TTC549 (cell line): Measurements from ENCODE around the gene PTPRD.

Experiments used
- FAIRE-seq: peaks from 2 replicates; lab custom pipeline; 2012; peaks lifted over from hg19 to GRCh38; lab: Jason Lieb, UNC

The PTPRD gene

DNA sequence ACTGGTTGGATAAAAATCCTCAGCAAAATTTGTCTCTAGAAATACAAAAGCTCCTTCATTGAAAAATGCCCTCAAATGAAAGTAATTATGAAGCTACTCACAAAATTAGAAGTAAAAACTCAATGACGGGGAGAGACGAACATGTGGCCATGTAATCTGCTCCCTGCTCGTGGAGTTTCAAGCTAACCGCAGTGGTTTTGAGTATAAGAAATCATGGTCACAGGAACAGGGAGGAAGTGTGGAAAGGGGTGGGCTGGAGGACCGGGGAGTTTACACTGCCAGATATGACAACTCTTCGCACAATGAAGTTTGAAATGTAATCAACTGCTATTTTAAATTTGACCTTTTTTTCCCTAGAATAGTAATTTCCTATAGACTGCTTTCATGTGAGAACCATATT lies 2047.8 kb downstream of the PTPRD start:
- no peak for FAIRE-seq

DNA sequence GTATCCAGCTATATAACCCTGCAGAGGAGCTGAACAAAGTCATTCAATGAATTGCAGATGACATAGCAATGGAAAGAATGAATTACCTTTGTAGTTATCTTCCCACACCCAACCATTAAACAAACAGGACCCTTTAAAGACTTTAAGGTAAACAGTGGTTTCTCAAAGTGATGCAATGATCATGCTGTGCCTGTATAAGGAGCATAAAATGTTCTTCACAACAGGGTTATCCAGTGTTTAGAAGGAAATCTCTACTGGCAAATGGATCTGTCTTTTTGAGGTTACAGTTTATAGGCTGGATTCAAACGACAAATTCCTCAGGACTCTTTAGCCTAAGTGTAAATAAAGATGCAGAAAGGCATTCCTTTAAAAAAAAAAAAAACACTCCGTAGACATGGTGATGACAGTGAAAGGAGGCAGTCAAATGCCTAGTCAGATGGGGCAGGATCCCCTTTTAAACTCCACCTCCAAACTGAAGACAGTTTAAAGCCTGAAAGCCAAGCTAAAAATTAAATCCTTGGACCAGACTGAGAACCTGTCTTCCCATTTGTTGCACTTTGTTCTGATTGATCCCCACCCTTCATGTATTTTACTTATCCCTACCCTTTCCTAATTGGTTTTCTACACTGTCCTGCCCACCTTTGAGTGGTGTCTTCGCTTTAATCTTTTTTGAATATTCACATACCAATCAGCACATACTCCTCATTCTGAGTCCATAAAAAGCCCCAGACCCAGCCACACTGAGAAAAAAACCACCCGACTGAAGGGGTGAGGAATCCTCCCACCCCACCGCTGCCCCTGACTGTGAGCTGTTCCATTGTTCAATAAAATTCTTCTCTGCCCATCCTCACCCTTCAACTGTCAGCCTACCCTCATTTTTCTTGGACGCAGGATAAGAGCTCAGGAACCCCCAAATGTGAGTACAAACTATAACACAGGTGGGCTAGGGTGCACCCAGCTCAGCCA lies 2052.0 kb downstream of the PTPRD start:
- no peak for FAIRE-seq

DNA sequence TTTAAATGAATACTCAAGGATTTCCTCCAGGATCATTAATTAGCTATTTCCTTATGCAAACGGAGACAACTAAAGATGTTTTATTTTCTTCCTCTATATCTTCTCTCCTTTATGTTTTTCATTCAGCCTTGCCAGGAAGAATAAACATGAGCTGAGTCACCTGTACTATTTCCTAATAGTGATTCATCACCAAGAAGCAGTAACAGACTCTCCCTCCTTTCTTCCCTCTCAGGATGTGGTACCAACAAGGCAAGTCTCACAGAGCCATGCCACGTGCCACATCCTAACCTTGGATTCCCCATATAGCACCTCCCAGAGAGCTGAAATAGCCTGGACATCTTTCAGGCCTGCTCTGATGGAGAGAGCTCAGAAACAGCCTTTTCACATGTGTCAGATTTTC lies 2054.6 kb downstream of the PTPRD start:
- FAIRE-seq: no peak

DNA sequence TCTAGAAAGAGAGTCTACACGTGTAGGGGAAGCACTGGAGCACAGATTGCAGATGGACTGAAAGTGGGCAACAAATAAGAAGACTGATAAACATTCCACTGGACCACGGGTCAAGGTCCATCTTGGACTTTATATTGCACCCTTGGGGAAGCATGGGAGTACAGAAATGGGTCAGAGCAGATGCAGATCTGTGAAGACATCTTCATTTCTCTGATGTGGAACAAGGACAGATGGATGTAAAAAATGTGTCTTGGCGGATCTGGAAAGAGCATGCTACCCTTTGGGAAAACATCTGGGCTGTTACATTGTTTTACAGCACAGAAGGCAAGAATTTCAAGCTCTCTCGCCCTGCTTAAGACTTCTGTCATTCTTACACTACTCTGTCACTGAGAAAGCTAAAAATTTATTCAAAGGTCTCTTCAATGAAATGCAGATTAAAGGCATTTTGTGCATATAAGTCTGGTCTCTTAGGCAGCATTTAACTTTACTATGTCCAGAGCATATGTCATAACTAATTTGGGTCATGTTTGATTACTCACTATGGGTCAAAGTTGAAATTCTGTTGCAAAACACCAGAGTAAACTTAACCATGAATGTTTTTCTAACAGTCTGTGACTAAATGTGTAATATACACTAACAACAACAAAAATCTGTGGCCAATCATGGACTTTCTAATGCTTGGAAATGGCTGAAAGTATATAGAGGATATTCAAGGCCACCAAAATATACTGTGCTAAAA lies 2056.9 kb downstream of the PTPRD start:
- FAIRE-seq: no peak

DNA sequence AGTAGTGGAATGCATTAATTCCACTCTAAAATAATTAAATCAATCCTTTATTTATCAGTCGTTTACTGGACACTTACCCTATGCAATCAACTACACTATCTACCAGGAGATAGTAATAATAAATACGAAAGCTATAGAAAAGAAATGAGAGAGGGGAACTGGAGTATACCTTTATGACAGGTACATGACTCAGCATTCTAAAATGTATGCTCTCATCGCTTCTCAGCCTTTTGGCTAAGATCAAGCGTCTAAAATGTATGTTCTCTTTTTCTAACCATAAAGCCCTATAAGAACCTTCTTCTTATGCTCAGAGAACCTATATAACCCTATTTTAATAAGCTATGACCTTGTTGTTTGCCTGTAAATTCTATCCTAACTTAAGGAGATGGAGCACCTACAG lies 2059.4 kb downstream of the PTPRD start:
- FAIRE-seq: no peak

DNA sequence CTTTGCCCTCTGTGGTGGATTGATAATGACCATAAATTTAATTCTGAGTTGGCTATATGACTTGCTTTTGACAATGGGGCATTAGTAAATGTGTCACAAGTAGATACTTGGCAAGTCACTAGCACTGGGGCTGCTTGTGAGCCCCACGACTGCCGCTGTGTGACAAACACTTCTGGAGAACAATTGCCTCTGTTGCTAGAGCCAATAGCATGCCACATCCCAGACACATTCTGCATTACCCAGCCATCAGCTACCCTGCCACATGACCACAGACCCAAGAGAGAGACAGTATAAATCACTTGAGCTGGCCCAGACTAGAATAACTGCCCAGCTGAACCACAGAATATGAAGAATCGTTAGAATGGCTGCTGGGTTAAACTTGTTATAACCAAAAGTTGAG lies 2060.1 kb downstream of the PTPRD start:
- FAIRE-seq: no peak

DNA sequence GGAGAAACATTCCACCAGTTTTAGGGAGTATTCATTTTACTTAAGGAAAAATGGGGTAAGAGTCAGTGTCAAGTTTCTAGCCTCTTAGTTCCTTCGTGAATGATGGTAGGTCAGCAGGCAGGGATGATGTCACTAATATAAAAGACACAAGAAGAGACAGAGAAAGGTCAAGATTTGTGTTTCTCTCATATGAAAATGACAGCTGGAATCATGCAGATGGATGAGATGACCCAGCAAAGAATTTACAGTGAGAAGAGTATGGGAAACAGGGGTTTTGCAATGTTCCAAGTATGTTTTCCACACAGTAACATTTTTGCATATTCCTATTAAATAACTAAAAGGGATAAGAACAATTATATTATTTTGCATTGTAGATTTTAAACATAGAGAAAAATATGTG lies 2063.6 kb downstream of the PTPRD start:
- no peak for FAIRE-seq

DNA sequence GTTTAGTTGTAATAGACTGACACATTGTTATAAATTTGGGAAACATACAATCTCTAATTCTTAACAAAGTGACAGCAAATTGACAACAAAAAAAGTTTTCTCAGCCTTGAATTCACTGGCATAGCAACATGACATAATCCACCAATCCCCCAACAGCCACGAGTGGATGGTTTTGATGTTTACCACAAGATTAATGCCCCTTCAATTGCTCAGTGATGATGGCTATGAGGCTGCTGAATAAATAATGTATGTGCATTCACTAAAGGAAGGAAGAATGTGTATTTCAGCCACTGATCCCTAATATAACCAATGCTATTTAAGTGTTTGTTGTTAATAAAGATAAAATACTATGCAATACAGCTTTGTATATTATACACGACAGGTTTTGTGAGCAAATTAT lies 2069.6 kb downstream of the PTPRD start:
- FAIRE-seq: no peak

DNA sequence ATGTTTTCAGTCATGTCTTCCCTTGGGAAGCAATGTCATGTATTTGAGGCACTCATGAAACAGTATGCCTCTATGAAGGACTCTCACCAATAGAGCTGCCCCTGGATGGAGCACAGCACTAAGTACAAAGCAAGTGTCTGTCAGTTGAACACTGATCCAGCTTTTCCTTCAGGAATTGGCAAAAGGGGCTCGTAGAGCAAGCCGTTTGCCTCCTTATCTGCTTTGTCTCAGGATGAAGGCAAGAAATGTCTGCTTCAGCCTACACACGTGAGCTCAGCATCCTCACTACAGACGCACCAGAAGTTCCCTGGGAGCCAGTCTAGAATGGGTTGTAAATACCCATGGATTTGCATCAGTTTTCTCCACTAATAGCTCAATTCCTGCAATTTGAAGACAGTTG lies 2070.3 kb downstream of the PTPRD start:
- FAIRE-seq: no peak

DNA sequence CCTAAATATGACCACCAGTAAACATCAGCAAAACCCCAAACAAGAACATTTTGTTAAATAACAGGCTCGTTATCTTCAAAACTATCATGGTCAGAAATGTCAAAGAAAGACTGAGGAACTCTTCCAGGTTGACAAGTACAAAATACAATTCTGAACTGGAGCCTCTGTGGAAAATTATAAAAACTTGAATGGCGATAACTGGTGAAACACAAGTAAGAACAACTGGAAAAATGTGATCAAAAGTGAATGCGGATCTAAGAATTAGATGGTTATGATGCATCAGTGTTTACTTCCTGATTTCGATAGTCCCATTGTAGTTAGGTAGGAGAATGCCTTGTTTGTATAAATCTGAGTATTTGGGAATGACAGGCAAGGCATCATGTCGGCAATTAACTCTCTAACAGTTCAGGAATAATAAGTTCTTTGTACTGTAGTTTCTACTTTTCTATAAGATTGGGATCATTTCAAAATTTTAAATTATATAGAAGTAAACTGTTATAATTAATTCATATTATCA lies 2073.1 kb downstream of the PTPRD start:
- FAIRE-seq: no peak

DNA sequence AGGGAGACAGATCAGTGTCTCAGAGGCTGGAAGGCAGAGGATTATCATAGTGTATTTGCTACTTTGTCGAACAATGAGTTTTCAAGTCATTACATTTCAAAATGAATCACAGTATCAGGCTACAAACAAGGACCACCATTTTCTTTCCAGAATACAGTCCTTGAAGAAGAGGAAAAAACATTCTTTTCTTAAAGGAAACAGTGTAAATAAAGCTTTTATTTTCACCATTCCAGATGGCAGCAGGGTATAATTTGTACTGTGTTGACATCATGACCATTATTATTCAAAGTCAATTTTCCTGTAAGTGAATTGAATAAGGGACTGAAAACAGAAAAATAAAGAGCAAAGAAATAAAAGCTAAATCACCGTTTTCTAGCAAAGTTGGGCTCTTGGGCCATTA lies 2076.0 kb downstream of the PTPRD start:
- FAIRE-seq: no peak

DNA sequence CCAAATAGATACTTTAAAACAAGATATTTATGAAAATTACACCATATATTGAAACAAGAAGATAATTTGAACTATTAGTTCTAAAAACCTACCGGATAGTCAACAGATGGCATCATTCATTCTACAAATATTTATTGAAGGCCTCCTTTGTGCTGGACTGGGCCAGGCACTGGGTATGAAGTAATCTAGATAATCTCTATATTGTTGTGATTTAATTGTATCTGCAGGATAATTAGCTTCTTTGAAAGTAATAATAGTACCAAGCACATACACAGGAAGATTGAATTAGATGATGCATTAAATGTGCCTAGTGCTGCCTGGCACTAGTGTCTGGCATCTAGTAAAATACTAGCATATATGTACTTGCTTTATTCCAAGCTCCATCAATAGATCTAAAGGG lies 2078.0 kb downstream of the PTPRD start:
- FAIRE-seq: no peak

DNA sequence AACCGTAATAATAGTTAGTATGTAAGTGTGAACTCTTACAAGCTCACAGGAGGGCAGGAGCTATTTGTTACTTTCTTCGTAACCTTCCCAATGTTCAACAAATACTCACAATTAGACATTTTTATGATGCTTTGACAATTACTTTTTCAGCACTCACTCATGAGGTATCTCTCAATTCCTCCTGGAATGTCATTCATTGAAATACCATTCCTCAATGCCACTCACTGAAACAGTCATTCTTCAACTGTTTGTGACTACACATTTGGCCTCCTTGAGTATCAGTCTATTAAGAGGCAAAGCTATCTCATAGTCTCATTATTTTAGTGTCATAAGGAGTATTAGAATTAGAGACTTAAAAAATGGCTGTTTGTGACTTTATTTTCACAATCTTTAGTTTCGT lies 2079.1 kb downstream of the PTPRD start:
- FAIRE-seq: no peak

DNA sequence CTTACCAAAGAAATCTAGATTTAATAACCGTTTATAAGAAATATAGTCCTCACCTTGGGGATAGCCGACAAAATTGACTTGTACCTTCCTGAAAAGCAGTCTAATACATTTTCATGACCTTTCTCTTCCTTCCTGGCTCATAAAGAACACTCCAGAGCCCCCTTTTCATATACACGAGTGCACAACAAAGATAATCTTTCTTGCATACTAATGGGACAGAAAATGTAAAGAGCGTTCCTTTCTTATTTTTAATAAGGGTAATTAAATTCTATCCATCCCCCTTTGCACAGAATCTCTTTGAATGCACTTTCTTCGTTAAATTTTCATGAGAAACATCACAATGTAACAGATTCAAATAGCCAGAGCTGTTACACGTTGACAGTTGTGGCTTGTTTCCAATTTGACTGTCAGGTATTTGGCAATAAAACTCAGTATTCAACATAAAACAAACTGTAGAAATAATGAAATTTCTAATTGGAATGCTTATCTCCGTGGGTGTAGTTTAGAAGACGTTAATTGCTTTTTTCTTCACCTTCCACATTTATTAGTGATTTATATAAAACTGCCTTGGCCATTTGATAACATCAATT lies 2080.9 kb downstream of the PTPRD start:
- no peak for FAIRE-seq

DNA sequence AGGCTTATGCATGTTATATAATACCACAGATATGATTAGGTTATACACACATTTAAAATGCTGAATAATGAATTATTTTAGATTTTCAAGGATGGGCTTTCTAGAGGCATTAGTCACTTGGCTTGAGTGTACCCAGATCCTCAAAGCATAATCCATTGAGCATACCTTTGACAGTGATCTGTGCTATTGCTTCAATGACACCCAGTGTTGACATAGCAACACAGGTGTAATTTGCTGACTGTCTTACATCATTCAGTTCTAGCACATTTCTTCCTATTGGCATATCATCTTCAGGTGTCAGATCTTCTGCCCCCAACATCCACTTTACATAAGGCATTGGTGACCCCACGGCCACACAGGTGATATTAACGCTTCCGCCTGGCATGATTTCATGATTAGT lies 2091.7 kb downstream of the PTPRD start:
- FAIRE-seq: no peak

DNA sequence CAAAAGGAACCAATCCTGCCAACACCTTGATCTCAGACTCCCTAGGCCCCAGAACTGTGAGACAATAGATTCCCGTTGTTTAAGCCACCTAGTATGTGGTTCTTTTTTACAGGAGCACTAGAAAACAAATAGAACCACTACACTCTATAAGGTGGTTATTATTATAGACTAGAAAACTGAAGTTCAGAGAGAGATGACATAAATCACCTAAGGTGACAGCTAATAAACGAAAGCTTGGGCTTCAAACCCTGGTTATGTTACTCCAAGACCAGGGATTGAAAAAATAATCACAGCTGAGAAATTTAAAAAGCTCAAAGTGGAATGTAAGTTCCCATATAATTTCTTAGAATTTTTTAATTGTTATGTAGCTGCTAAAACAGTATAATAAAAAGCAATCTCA lies 2097.1 kb downstream of the PTPRD start:
- no peak for FAIRE-seq

DNA sequence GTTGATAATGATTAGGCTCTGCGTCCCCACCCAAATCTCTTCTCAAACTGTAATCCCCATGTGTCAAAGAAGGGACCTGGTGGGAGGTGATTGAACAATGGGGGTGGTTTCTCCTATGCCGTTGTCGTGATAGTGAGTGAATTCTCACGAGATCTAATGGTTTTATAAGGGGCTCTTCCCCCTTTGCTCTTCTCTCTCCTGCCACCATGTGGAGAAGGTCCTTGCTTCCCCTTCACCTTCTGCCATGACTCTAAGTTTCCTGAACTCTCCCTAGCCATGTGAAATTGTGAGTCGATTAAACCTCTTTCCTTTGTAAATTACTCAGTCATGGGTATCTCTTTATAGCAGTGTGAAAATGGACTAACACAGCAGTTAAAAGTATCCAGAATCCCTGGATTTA lies 2098.0 kb downstream of the PTPRD start:
- FAIRE-seq: no peak

DNA sequence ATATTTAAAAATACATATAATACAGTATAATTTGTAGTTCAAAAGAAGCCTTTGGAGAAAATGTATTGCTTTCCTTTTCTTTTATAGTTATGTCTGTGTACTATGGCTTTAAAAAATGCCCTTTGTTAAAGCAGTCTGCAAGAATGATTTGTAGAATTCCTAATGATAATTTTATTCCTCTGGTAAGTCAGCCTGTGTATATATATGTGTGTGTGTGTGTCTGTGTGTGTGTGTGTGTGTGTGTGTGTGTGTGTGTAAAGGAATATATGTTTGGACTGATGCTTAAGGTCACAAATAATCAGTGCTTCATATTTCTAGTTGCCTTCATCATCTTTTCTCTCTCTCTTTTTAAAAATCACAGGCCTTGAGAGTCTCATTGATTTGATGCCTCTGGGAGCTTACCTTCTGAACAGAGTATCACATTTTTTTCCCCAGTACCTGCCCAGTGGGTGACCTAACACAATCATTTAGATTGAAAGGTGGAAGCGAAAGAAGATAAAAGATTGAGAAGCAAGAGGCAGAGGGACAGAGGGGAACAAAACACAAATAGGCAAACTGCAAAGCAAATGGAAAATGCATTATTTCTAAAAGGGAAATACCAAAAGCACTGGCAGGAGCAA lies 2104.0 kb downstream of the PTPRD start:
- no peak for FAIRE-seq

DNA sequence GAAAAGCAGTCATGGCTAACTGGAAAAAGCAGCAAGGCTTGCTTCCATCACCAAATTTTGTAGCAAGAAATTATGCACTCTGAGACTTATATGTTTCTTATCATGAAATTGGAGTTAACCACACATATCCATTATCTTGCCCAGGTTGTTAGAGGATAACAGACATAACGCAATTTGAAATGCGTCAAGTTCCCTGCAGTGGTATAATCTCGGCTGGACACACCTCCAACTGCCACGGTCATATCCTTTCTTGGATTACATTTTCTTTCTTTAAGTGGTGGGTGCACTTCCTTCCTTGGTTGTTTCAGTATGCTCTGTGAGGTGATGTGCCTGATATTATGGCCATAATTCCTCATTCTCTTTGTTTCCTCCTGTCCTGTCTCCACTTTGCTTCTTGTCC lies 2118.2 kb downstream of the PTPRD start:
- FAIRE-seq: no peak

DNA sequence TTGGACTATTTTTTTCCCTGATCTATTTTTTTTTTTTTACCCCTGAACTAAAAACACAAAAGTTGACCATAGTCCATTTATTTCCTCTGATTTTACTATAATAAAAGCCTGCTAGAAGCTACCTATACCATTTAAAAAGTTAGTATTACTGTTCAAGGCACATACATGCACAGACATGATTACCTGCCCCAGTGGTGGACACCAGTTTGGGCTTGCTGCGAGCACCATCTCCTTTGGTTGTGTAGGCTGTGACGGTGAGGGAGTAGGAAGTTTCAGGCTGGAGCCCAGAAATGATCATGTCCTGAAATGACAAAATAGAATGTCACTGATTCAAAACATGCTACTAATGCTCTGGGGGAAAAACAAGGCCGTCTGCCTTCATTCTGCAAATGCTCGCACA lies 2120.1 kb downstream of the PTPRD start:
- FAIRE-seq: no peak

DNA sequence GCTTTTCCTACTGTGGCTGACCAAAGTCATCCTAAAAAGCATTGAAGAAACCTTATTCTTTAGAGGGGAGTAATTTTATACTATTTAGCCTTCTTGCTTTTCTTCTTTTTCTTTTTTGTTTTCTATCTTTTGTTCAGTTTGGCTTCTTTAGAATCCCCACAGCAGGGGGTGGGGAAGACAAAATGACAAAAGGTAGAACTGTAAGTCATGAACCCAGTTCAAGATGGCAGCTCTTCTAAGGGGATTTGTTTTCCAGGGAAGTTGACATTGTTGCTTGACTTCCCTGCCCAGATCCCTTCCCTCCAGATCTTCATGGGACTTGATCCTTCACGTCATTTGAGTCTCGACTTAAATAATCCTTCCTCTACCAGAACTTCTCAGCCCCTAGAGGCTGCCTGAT lies 2120.8 kb downstream of the PTPRD start:
- no peak for FAIRE-seq

DNA sequence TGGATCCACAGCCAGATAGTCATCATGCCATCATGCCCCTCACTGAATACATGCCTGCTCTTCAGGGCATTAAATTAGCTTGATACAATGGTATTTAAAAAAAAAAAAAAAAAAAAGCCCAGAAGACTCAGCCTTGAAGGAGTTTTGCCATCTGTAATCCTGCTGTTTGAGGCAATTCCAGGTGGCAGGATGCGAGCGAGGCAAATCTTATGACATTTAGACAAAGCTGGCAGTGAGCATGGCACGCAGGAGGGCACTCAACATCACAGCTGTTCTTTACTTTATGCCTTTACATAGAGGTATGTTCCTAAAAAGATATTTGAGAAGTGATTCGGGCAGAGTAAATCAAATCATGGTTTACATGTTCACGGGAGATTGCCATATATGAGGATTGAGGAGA lies 2121.2 kb downstream of the PTPRD start:
- no peak for FAIRE-seq

DNA sequence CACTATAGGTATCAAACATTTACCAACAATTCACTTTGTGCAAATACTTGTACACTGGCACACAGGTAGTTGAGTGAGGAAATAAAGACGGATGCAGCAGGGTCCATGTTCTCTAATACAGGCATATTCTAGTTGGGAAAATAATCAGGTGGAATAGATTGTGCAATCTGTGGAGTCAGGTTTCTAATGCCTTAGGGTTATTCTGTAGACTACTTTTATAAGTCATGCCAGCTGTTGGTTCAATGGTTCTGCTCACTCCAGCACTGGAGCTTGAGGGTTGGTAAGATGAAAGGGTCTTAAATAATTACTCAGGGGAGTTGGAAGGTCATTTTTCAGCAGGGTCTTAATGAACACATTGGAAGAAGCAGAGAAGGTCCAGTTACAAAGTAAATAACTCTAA lies 2123.0 kb downstream of the PTPRD start:
- no peak for FAIRE-seq
